ENCODE data around the gene CITED4. TPM values are rescaled to one million over a fixed set of nuclear protein-coding genes. Genes with fewer than 3 reads are reported as not detected.

CITED4 gene
- total and polyA plus RNA-seq, 2 donors (not counting 1 experiment from before 2014, with no cell fraction given), result 0.20 to 1.7 TPM

DNA sequence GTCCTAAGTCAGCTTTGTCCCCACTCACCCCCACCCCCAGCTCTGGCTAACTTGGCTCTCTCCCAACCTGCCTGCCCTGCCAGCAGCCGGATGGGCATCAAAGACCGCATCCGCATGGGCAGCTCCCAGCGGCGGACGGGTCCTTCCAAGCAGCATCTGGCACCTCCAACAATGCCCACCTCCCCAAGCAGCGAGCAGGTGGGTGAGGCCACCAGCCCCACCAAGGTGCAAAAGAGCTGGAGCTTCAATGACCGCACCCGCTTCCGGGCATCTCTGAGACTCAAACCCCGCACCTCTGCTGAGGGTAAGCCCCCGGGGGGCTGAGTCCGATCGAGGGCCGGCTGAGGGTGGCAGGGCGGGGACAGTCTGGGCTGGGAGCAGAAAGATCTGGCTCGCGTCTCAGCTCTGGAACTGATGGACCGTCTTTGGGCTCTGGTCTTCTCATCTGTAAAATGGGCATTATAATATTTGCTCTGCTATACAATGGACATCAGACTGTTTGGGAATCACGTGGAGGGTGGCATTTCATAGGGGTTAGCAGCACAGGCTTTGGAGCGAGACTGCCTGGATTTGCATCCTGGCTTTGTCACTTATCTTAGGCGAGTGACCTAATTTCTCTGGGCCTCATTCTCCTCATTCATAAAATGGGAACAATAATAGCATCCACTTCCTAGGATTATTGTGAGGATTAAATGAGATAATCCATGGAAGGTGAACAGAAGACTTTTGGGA lies 31.0 kb downstream of the CITED4 start:
- H3K79me2 ChIP-seq (ENCODE audit: control insufficient read depth, insufficient read depth, low read length), result no peaks in the 10 kb centered on the region
- no peaks in the 10 kb centered on the region for H4K20me1 ChIP-seq (ENCODE audit: control insufficient read depth, extremely low read depth, insufficient read depth, low read length)
- H3K4me3 ChIP-seq (replicated peaks in 1 of 4; ENCODE audit: control extremely low read depth in 1 of 4, insufficient read depth in 1 of 4, low read depth in 3 of 4, low read length in 4 of 4), result no peak overlapping the region
- H3K4me2 ChIP-seq (ENCODE audit: extremely low read depth, insufficient read depth, low read length), result no peak overlapping the region
- H3K27ac ChIP-seq (ENCODE audit: insufficient read depth, low read length), result no peak overlapping the region
- no peak for DNase-seq (ENCODE audit: low read depth in 2 of 2)
- peaks cover 6% of the 10 kb centered on the region for H3K27me3 ChIP-seq (ENCODE audit: control insufficient read depth, insufficient read depth, low read length)
- no peak for TF ChIP-seq EZH2 (IDR thresholded peaks at IDR 0.05; ENCODE audit: low read length, missing control alignments)
- TF ChIP-seq, protein P1, sequence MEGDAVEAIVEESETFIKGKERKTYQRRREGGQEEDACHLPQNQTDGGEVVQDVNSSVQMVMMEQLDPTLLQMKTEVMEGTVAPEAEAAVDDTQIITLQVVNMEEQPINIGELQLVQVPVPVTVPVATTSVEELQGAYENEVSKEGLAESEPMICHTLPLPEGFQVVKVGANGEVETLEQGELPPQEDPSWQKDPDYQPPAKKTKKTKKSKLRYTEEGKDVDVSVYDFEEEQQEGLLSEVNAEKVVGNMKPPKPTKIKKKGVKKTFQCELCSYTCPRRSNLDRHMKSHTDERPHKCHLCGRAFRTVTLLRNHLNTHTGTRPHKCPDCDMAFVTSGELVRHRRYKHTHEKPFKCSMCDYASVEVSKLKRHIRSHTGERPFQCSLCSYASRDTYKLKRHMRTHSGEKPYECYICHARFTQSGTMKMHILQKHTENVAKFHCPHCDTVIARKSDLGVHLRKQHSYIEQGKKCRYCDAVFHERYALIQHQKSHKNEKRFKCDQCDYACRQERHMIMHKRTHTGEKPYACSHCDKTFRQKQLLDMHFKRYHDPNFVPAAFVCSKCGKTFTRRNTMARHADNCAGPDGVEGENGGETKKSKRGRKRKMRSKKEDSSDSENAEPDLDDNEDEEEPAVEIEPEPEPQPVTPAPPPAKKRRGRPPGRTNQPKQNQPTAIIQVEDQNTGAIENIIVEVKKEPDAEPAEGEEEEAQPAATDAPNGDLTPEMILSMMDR (conservative IDR thresholded peaks at IDR 0.05 in 1 of 2, IDR thresholded peaks at IDR 0.05 in 1 of 2; ENCODE audit: low read depth in 1 of 2, low read length in 2 of 2), result no peak
- no peaks in the 10 kb centered on the region for H3K4me1 ChIP-seq (ENCODE audit: control insufficient read depth, extremely low read depth, insufficient read depth, low read length)
- H3K36me3 ChIP-seq (ENCODE audit: control insufficient read depth, insufficient read depth, low read length), result no peaks in the 10 kb centered on the region
- no peak overlapping the region for H3K9ac ChIP-seq (ENCODE audit: insufficient read depth, low read length)
- H3K9me3 ChIP-seq (ENCODE audit: control insufficient read depth, insufficient read depth, low read depth, low read length), result no peaks in the 10 kb centered on the region
- no peak overlapping the region for H2AFZ ChIP-seq (ENCODE audit: low read length)

DNA sequence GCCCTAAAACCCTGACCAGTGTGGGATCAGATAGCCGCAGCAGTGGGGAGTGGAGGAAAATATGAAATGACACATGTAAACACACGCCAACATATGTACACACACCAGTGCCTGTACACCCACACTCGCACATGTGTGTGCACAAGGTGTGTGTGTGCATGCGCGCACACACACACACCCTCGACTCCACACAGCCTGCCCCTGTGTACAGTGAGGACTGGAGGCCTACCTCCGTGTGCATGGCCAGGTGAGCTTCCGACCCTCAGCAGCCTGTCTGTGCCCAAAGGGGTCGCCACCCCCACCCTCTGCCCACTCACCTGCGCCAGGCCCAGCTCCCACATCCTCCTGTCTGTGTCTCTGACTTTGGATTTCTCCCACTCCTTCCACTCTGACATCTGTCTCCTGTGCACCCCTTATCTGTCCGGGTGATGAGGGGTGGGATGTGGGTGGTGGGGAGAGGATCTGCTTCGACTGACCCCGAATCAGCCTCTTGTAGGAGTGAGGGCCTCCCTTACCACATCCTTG lies 31.7 kb downstream of the CITED4 start:
- no peaks in the 10 kb centered on the region for H3K36me3 ChIP-seq (ENCODE audit: control insufficient read depth, insufficient read depth, low read length)
- no peaks in the 10 kb centered on the region for H4K20me1 ChIP-seq (ENCODE audit: control insufficient read depth, extremely low read depth, insufficient read depth, low read length)
- H2AFZ ChIP-seq (ENCODE audit: low read length), result no peak overlapping the region
- no peaks in the 10 kb centered on the region for H3K9me3 ChIP-seq (ENCODE audit: control insufficient read depth, insufficient read depth, low read depth, low read length)
- TF ChIP-seq, protein P1 (conservative IDR thresholded peaks at IDR 0.05 in 1 of 2, IDR thresholded peaks at IDR 0.05 in 1 of 2; ENCODE audit: low read depth in 1 of 2, low read length in 2 of 2), result no peak
- no peak for TF ChIP-seq EZH2 (IDR thresholded peaks at IDR 0.05; ENCODE audit: low read length, missing control alignments)
- no peak overlapping the region for H3K4me2 ChIP-seq (ENCODE audit: extremely low read depth, insufficient read depth, low read length)
- no peaks in the 10 kb centered on the region for H3K79me2 ChIP-seq (ENCODE audit: control insufficient read depth, insufficient read depth, low read length)
- peaks cover 3% of the 10 kb centered on the region for H3K27me3 ChIP-seq (ENCODE audit: control insufficient read depth, insufficient read depth, low read length)
- no peak overlapping the region for H3K4me3 ChIP-seq (replicated peaks in 1 of 4; ENCODE audit: control extremely low read depth in 1 of 4, insufficient read depth in 1 of 4, low read depth in 3 of 4, low read length in 4 of 4)
- H3K9ac ChIP-seq (ENCODE audit: insufficient read depth, low read length), result no peak overlapping the region
- no peaks in the 10 kb centered on the region for H3K4me1 ChIP-seq (ENCODE audit: control insufficient read depth, extremely low read depth, insufficient read depth, low read length)
- no peak for DNase-seq (ENCODE audit: low read depth in 2 of 2)
- H3K27ac ChIP-seq (ENCODE audit: insufficient read depth, low read length), result no peak overlapping the region

DNA sequence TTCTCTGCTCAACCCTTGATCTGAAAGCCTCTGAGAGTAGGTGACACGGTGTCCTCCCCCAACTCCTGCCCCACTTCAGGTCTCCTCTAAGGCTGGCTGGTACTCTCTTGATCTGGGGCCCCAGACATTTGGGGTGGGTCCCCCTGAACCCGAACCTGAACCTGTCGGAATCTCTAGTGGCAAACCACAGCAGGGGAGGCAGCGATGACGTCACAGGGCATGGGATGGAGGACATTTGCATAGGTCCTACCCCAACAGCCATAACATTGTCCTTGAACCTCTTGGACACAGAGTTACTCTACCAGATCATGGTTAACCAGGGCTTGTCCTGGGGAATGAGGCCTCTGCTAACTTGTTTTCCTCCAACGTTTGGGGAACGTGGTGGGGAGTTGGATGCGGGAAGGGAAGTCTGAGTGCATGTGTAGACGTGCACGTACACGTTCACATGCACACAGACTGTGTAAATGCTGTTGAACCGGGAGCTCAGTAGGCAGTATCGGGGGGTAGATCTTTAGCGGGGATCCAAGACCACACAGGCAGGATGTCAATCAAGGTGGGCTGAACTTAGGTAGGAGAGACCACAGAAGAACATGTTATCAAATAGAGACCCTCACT lies 32.4 kb downstream of the CITED4 start:
- Histone ChIP-seq H3K79me2 (ENCODE audit: control insufficient read depth, insufficient read depth, low read length) (no peaks in the 10 kb centered on the region), H3K9ac (ENCODE audit: insufficient read depth, low read length) (no peak overlapping the region), H3K4me2 (ENCODE audit: extremely low read depth, insufficient read depth, low read length) (no peak overlapping the region), H4K20me1 (ENCODE audit: control insufficient read depth, extremely low read depth, insufficient read depth, low read length) (no peaks in the 10 kb centered on the region), H3K36me3 (ENCODE audit: control insufficient read depth, insufficient read depth, low read length) (no peaks in the 10 kb centered on the region), H3K4me1 (ENCODE audit: control insufficient read depth, extremely low read depth, insufficient read depth, low read length) (no peaks in the 10 kb centered on the region), H3K27me3 (ENCODE audit: control insufficient read depth, insufficient read depth, low read length) (peaks cover 3% of the 10 kb centered on the region), H3K4me3 (replicated peaks in 1 of 4; ENCODE audit: control extremely low read depth in 1 of 4, insufficient read depth in 1 of 4, low read depth in 3 of 4, low read length in 4 of 4) (no peak overlapping the region), H3K27ac (ENCODE audit: insufficient read depth, low read length) (no peak overlapping the region), H2AFZ (ENCODE audit: low read length) (no peak overlapping the region), H3K9me3 (ENCODE audit: control insufficient read depth, insufficient read depth, low read depth, low read length) (no peaks in the 10 kb centered on the region)
- DNase-seq (ENCODE audit: low read depth in 2 of 2), result no peak
- TF ChIP-seq EZH2 (IDR thresholded peaks at IDR 0.05; ENCODE audit: low read length, missing control alignments), result no peak
- TF ChIP-seq, protein P1 (conservative IDR thresholded peaks at IDR 0.05 in 1 of 2, IDR thresholded peaks at IDR 0.05 in 1 of 2; ENCODE audit: low read depth in 1 of 2, low read length in 2 of 2), result no peak

Measured in fibroblast of lung (primary cell).